Glomerular visceral epithelial cell (primary cell): ENCODE data around the gene PCED1B.
"Not testable (repeated sequence)": the region's sequence is repeated elsewhere in the genome, so short reads cannot be mapped to it uniquely, and the experiment has no call there.

Source experiments
- DNase-seq: peaks from one replicate; pipeline ENCODE4 v3.0.0-alpha.2; 2016; ENCODE audit errors: extremely low spot score

PCED1B gene, protein sequence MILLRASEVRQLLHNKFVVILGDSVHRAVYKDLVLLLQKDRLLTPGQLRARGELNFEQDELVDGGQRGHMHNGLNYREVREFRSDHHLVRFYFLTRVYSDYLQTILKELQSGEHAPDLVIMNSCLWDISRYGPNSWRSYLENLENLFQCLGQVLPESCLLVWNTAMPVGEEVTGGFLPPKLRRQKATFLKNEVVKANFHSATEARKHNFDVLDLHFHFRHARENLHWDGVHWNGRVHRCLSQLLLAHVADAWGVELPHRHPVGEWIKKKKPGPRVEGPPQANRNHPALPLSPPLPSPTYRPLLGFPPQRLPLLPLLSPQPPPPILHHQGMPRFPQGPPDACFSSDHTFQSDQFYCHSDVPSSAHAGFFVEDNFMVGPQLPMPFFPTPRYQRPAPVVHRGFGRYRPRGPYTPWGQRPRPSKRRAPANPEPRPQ

DNA sequence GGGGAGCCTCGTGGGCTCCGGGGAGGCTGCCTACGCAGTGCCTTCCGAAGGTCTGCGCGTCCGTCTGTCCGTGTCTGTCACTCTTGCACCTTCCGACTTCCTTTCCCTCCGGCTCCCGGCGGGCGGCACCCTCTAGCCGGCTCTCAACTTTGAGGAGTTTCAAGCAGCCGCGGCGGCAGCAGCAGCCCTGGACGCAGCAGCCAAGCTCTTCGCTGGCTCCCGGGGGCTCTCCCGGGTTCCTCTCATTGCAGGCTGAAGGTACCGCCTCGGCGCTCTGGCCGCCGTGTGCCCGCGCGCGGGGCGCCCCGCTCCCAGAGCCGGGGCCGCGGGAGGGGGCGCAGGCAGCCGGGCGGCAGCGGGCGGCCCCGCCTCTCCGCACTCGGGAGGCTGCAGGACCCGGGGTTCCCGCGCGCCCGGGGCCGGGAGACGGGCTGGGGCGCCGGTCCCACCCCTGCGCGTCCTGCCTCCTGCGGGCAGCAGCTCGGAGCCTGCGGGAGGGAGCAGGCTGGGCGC, at the start of gene PCED1B, which contains the start of gene AMIGO2:
PCED1B (plus strand) TSS at position 154 of the 513 bp plus-strand sequence. CDS start 155,443 bp downstream, outside the sequence.
AMIGO2 (minus strand) TSS at position 492 of the 513 bp plus-strand sequence. CDS start 957 bp downstream, outside the sequence.
- peak; percentile 71 for DNase-seq

DNA sequence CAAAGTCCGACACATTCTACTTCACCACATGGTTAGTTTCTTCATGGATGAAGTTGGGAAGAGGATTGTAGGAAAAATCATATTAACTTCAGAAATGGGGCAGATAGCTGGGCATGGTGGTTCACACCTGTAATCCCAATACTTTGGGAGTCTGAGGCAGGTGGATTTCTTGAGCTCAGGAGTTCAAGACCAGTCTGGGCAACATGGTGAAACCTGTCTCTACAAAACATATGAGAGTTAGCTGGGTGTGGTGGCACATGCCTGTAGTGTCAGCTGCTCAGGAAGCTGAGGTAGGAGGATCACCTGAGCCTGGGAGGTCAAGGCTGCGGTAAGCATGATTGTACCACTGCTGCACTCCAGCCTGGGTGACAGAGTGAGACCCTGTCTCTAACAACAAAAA, 49.5 kb upstream of the PCED1B start:
- no peak for DNase-seq

DNA sequence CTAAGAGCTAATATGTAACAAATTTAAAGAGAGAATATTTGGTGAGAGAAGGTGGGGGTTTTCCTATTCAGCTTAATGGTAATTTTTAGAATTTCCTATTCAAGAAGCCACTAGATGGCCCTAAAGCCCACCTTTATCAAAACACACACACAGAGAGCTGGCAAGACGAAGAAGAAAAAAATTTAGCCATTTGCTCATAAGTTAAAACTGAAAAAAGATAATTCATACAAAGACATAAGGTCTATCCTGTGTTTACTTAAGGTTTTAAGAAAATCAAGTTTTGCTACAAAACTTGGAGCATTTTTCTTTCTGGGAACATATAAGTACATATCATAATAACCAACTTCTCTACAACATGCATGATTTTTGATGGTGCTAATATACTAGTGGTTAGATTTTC, 46.8 kb upstream of the PCED1B start:
- DNase-seq, result peak; percentile 63

DNA sequence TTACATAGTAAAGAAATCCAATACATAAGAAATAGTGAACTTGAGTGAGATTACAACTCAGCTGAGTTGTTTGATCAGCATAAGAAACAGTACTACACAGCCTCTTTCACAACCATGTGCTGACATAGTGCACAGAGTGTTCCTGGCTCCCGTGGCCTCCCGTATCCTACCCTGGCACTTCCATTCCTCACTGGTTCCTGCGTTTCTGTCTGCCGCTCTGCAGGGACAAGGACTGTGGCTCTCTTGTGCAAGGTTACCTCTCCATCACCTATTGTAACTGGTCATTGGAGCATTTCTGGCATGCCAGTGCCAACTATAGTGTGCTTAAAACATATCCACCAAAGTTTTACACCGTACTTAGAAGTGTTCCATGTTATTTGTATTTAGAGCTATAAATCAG, 46.3 kb upstream of the PCED1B start:
- peak; percentile 27 for DNase-seq

DNA sequence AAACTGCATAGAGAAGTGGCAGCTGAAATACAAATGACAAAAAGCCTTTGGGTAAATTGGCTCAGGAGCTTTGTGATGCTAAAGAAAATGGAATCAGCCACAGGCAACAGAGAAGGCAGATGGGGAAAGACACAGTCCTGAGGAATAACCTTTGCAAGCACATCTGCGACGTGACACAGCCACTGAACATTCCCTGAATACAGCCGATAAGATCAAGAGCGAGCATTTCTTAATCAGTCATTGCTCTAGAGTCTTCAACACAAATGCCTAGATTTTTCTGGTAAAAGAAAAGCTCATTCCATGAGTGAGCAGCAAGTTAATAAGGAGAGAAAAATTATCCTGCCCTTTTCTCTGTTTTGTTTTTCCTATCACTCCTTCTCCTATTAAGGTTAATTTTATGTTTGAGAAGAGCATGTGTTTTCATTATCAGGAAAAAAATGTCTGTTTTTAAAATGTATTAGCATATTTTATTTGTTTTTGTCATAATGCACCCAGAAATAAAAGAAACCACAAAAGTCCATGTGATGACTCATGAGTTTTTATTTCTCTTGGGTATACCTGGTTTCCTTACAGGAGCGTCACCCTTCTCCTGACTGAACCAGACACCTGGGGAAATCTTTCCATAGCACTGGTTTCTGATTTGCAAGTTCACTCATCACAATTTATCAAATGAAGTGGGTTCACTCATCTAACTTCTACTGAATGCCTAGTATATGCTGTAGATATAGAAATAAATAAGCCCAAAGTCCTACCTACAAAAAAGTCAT, 45.4 kb upstream of the PCED1B start:
- no peak for DNase-seq

DNA sequence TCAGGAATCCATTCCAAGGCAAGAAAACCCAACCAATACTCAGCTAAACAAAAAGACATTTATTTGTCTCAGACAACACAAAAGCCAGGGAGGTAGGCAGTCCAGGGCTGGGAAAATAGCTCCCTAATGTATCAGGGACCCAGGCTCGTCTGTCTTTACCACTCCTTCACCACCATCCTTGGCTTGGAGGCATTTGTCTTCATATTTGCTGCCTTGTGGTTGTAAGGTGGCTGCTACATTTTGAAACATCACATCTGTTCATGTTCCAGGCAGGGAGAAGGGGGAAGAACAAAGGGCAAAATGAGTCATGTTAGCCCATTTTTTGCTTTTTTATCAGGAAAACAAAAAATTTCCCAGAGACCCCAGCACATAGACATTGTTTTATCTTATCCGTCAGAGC, 44.8 kb upstream of the PCED1B start:
- DNase-seq, result no peak

DNA sequence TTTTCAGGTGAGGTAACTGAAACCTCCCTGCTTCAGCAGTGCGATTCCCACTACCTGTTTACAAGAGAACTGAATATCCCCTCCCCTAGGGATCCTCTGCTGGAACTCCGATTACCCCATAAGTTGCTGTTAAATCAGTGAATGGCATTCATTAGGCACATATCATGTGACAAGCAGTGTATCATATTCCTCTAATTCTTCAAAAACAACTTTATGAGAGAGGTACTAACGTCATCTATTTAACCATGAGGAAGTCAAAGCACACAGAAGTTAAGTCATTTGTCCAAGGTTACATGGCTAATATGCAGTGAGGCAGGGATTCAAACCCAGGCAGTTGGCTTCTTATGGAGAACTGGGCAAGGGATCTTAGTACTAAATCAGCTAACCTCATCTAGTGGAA, 43.9 kb upstream of the PCED1B start:
- DNase-seq, result no peak

DNA sequence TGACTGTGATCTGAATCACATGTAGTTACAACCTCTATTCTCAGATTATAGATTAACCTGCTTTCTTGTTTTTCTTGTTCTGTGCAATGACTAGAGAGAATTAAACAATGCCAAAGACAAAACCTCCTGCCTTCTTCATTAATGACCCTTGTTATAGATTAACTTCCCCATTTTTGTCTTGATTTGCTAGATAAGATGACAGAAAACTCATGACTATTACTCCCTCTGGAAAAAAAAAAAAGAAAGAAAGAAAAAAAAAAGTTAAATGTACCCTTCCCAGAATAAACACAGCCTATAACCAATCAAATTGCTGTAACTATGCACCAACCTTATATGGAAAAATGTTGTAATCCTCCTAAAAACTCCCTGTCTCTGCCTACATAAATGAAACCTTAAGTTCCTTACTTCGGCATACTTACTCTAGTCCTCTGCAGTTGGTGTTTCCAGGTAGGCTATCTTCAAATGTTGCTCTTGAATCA, 41.1 kb upstream of the PCED1B start:
- DNase-seq, result peak; percentile 80

DNA sequence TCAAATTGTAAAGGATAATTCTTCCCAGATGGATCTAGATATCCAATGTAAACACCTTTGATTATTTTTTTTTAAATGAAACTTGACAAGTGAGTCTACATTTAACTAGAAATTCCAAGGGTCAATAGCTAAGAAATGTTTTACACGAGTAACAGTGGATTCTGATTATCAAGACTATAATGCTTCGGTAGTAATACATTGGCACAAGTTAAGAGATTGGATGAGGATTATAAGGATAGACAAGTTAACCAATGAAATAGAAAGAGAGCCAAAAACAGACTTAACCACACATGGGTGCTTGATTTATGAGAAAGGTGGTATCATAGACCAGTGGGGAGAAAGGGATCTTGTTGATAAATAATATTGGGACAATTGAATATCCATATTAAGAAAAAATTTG, 40.3 kb upstream of the PCED1B start:
- DNase-seq, result no peak

DNA sequence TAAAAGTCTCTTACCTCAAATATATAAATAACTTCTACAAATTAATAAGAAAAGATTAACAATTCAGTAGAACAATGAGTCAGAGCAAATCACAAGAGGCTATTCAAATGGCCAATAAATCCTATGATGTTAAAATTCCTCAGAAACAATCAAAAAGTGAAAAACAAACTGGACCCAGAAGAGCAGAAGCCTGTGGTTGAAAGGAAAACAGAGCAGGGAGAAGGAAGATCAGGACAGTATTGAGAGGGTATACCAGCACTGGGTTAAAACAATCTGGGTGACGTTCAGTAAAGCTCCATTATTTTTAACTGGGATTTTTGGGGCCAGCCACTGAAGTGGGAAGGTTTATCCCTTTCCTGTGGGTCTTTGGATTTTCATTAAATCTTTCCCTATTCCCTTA, 39.7 kb upstream of the PCED1B start:
- no peak for DNase-seq

DNA sequence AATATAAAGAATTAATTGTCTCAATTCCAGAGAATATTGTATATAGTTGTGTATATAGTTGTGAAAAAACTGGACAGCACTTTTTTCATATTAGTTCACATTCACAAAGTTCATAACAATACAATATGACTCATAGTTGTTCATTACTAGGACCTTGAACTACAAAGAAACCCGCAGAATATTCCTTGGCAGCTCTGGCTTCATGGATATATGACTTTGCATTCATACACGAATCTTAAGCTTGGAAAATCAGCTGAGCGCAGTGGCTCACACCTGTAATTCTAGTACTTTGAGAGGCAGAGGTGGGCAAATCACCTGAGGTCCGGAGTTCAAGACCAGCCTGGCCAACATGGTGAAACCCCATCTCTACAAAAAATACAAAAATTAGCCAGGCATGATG, 38.1 kb upstream of the PCED1B start:
- DNase-seq, result no peak

DNA sequence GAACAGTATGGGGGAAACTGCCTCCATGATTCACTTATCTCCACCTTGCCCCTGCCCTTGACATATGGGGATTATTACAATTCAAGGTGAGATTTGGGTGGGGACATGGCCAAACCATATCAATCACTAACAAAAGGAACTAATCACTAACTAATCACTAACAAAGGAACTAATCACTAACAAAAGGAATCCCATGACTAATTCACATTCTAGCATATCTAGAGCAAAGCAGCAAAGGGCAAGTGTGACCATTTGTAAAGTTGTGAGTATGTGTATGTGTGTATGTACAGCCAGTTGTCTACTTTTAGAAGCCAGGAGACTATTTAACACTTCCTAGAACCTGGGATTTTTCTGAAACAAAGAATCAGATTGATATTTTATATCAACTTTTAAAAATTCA, 30.9 kb upstream of the PCED1B start:
- no peak for DNase-seq

DNA sequence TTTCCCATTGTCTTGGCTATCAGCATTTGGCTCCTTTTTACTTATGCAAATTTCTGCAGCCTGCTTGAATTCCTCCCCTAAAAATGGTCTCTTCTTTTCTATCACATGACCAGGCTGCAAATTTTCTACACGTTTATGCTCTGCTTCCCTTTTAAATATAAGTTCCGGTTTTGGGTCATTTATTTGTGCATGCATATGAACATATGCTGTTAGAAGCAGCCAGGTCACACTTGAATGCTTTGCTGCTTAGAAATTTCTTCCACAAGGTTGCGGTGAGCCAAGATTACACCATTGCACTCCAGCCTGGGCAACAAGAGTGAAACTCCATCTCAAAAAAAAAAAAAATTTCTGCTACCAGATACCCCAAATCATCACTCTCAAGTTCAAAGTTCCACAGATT, 28.1 kb upstream of the PCED1B start:
- not testable (repeated sequence) for DNase-seq

DNA sequence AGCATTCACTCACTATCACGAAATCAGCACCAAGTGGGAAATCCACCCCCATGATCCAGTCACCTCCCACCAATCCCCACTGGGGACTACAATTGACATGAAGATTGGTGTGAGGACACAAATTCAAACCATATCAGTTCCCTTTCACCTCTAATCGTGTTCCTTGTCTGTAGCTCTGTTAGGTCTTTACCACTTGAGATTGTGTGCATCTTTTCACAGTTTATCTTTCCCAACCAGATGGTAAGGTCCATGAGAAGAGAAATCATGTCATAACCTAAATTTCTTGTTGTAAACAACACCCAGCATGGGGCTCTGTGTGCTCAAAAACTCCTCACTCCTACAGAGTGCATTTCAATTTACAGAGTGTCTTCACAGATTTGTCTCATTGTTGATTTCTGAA, 27.1 kb upstream of the PCED1B start:
- no peak for DNase-seq

DNA sequence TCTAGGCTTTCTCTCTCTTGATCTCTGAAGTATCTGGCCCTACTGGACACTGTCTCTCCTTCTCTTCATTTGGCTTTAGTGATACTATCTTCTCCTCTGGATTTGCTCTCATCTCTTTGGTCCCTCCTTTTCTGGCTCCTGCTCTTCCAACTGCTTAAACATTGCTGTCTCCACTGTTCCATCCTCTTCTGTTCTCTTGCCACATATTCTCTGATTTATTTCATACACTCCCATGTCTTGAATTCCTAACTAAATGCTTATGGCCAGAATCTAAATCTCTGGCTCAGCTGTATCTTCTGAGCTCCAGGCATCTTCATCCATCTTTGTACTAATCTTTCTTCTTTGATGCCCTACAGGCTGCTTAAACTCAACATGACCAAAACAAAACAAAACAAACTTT, 25.5 kb upstream of the PCED1B start:
- DNase-seq, result no peak

DNA sequence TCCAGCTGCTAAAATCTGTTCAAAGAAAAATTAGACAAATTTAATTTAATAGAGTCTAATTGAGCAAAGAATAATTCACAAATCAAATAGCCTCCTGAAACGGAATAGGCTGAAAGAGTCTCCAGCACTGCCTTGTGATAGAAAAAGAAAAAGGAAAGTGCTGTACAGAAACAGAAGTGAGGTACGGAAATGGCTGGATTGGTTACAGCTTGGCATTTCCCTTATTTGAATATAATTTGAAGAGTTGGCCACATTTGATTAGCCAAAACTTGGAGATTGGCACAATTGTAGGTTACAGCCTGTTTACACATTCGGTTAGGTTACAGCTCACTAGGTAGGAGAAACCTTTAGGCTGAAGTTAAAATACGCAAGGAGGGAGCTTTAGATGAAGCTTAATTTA, 24.8 kb upstream of the PCED1B start:
- no peak for DNase-seq

DNA sequence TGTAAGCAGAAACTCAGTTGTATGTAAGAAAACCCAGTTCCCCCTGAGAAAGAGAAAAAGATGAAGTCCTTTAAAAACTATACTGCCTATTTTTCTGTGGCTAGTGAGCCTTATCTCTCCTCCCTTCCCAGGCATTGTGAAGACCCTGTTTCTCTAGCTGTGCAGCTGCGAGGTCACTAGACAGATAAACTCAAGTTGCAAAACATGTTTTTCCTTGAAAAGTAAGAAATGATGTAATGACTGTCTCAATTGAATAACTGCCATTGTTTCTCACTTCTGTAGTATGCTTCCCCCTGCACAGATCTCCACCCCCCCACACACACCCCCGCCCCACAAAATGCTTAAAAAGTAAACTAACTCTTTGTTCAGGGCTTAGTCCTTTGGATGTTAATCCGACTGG, 23.6 kb upstream of the PCED1B start:
- not testable (repeated sequence) for DNase-seq

DNA sequence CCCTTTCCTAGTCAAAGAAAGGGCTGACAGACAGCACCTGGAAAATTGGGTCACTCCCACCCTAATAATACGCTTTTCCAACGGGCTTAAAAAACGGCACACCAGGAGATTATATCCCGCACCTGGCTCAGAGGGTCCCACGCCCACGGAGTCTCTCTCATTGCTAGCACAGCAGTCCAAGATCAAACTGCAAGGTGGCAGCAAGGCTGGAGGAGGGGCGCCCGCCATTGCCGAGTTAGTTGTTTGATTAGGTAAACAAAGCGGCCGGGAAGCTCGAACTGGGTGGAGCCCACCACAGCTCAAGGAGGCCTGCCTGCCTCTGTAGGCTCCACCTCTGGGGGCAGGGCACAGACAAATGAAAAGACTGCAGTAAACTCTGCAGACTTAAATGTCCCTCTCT, 22.5 kb upstream of the PCED1B start:
- DNase-seq, result not testable (repeated sequence)

DNA sequence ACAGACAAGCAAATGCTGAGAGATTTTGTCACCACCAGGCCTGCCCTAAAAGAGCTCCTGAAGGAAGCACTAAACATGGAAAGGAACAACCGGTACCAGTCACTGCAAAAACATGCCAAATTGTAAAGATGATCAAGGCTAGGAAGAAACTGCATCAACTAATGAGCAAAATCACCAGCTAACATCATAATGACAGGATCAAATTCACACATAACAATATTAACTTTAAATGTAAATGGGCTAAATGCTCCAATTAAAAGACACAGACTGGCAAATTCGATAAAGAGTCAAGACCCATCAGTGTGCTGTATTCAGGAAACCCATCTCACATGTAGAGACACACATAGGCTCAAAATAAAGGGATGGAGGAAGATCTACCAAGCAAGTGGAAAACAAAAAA, 20.8 kb upstream of the PCED1B start:
- DNase-seq, result not testable (repeated sequence)

DNA sequence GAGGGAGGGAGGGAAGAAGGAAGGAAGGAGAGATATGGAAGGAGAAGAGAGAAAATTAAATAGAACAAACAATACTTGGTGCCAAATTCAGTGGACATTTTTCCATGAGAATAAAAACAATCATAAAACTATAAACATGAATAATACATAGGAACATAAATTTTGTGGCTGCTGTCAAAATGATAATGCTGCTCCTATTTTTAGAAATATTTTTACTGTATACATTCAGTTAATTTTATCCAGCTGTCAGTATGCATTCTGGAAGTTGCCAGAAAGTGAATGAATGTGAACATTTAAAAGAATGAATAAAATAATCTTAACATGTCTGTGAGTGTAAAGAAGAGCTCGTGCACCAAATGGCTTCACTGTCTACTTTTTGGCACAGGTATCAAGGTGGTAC, 13.9 kb upstream of the PCED1B start:
- no peak for DNase-seq

DNA sequence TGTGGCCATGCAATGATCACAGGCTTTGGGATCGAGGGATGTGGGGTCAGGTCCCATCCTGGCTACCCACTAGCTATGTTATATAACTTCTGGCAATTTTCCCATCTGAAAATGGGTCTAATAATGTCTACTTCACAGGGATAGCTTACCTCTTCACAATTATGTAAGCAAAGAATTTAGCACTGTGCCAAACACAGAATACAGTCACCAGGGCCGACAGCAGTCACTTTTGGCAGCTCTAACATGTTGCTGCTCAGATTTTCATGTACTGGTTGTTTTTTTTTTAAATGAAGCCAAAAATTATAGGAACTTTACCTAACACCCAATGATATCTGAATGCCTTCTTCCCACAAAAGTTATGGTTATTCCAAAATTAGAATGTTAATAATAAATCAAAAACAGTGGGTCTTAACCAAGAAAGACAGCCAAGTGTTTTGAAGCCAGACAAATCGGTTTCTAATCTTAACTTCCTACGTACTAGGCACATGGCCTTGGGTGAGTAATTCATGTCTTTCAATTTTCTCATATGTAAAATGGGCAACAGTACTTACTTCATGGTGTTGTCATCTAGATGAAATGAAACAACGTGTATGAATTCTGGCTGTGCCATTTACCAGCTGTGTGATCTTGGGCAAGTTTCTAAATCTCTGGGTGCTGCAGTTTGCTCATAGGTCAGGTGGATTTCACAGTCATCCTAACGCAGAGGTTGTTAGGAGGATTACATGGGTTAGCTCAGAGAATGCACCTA, 13.0 kb upstream of the PCED1B start:
- no peak for DNase-seq

DNA sequence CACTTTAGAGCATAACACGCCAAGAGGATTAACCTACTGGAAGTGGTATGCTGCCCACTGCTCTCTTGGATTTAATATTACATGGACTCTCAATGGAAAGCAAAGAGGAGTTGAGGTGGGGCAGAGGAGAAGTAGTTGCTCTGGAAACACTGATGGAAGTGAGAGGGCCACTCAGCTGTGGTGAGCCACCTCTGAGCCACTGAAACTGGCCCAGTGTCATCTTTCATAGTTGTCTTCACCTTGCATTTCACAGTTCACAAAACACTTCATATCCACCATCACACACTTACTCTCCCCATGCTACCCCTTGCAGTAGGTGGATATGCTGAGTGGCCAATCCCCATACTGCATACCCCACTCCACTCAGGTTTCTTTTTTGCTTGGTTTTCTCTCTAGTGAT, 12.2 kb upstream of the PCED1B start:
- no peak for DNase-seq
